HL-60 (cell line): ENCODE measurements around the gene KIF25.

ENCODE experiments used
- DNase-seq, 2 experiments: peaks; one replicate each; pipeline ENCODE4 v3.0.0-alpha.2; 2010 to 2020; ENCODE audit warnings: low read depth in 1 of 2, low spot score in 1 of 2
- H3K27ac ChIP-seq: fragments of 250-450 bp; sonication (Bioruptor Pico); replicated peaks from 2 replicates; pipeline ENCODE4 v1.5.1; 2020; ENCODE audit warnings: mild to moderate bottlenecking, moderate library complexity
- H3K27me3 ChIP-seq: fragments of 250-450 bp; sonication (Bioruptor Pico); 2 replicates; pipeline ENCODE4 v1.5.1; 2021; ENCODE audit warnings: mild to moderate bottlenecking, moderate library complexity; ENCODE audit not compliant: insufficient read depth, poor library complexity, severe bottlenecking
- H3K4me3 ChIP-seq: replicated peaks from 2 replicates; pipeline ENCODE4 v1.5.1; 2011; ENCODE audit warnings: mild to moderate bottlenecking, control low read depth, low read length; ENCODE audit not compliant: insufficient read depth
- GABPA ChIP-seq: IDR thresholded peaks from 2 replicates; pipeline ENCODE4 v1.6.1; 2012; ENCODE audit warnings: low read depth
- POLR2AphosphoS5 ChIP-seq: IDR thresholded peaks from 2 replicates; pipeline ENCODE4 v1.6.1; 2012; ENCODE audit warnings: low read depth
- SPI1 ChIP-seq: IDR thresholded peaks from 2 replicates; pipeline ENCODE4 v1.6.1; 2012; ENCODE audit warnings: low read depth, mild to moderate bottlenecking, borderline replicate concordance
- TF ChIP-seq, protein P1 (sequence below): IDR thresholded peaks from 2 replicates; pipeline ENCODE4 v1.6.1; 2012; ENCODE audit warnings: low read depth; ENCODE audit not compliant: insufficient replicate concordance
- TF ChIP-seq, protein P2 (sequence below): IDR thresholded peaks from one replicate; pipeline ENCODE4 v1.5.1; 2011; ENCODE audit warnings: low read length, control low read depth, inconsistent platforms; ENCODE audit not compliant: insufficient read depth

The KIF25 gene

DNA sequence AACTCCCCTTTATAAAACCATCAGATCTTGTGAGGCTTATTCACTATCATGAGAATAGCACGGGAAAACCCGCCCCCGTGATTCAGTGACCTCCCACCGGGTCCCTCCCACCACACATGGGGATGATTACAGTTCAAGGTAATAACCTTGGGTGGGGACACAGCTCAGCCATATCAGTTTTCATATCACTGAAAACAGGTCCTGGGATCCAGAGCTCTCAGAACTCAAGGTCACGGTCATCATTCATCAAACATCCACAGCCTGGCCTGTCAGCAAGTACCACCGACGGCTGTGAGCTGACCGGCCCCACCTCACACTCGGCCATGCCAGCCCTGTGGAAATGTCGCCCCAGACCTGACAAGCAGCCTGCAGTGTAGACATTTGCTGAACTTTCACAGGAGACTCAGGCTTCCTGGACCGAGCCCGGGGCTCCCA, 95.6 kb downstream of the KIF25 start:
- Histone ChIP-seq H3K27ac (no peak overlapping the region), H3K4me3 (no peak overlapping the region), H3K27me3 (no peaks in the 10 kb centered on the region)
- DNase-seq: no peak
- TF ChIP-seq GABPA: no peak
- TF ChIP-seq, protein P1, sequence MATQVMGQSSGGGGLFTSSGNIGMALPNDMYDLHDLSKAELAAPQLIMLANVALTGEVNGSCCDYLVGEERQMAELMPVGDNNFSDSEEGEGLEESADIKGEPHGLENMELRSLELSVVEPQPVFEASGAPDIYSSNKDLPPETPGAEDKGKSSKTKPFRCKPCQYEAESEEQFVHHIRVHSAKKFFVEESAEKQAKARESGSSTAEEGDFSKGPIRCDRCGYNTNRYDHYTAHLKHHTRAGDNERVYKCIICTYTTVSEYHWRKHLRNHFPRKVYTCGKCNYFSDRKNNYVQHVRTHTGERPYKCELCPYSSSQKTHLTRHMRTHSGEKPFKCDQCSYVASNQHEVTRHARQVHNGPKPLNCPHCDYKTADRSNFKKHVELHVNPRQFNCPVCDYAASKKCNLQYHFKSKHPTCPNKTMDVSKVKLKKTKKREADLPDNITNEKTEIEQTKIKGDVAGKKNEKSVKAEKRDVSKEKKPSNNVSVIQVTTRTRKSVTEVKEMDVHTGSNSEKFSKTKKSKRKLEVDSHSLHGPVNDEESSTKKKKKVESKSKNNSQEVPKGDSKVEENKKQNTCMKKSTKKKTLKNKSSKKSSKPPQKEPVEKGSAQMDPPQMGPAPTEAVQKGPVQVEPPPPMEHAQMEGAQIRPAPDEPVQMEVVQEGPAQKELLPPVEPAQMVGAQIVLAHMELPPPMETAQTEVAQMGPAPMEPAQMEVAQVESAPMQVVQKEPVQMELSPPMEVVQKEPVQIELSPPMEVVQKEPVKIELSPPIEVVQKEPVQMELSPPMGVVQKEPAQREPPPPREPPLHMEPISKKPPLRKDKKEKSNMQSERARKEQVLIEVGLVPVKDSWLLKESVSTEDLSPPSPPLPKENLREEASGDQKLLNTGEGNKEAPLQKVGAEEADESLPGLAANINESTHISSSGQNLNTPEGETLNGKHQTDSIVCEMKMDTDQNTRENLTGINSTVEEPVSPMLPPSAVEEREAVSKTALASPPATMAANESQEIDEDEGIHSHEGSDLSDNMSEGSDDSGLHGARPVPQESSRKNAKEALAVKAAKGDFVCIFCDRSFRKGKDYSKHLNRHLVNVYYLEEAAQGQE: no peak
- TF ChIP-seq, protein P2, sequence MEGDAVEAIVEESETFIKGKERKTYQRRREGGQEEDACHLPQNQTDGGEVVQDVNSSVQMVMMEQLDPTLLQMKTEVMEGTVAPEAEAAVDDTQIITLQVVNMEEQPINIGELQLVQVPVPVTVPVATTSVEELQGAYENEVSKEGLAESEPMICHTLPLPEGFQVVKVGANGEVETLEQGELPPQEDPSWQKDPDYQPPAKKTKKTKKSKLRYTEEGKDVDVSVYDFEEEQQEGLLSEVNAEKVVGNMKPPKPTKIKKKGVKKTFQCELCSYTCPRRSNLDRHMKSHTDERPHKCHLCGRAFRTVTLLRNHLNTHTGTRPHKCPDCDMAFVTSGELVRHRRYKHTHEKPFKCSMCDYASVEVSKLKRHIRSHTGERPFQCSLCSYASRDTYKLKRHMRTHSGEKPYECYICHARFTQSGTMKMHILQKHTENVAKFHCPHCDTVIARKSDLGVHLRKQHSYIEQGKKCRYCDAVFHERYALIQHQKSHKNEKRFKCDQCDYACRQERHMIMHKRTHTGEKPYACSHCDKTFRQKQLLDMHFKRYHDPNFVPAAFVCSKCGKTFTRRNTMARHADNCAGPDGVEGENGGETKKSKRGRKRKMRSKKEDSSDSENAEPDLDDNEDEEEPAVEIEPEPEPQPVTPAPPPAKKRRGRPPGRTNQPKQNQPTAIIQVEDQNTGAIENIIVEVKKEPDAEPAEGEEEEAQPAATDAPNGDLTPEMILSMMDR: no peak

DNA sequence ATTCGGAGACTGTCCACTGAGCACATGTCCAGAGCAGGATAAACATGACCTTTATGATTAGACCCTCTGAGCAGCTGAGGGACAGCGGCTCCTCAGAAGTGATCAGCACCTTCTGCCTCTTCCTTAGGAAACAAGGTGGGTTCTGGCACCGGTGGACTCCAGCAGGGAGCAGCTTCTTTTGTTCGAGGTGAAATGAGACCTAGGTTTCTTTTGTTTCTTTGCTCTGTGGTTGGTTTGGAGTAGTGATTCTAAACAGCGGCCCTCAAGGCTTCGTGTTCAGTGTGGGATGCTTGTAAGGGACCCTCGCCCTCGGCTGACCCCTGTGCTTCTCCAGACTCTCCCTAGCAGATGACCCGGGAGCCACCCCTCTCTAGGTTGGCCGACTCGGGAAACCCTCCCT, 96.2 kb downstream of the KIF25 start:
- TF ChIP-seq, protein P1: no peak
- TF ChIP-seq GABPA (no peak), SPI1 (no peak), POLR2AphosphoS5 (no peak)
- TF ChIP-seq, protein P2: no peak
- Histone ChIP-seq H3K4me3 (no peak overlapping the region), H3K27ac (no peak overlapping the region), H3K27me3 (no peaks in the 10 kb centered on the region)
- DNase-seq: no peak
